ENCODE data around the gene MXD1.

DNA sequence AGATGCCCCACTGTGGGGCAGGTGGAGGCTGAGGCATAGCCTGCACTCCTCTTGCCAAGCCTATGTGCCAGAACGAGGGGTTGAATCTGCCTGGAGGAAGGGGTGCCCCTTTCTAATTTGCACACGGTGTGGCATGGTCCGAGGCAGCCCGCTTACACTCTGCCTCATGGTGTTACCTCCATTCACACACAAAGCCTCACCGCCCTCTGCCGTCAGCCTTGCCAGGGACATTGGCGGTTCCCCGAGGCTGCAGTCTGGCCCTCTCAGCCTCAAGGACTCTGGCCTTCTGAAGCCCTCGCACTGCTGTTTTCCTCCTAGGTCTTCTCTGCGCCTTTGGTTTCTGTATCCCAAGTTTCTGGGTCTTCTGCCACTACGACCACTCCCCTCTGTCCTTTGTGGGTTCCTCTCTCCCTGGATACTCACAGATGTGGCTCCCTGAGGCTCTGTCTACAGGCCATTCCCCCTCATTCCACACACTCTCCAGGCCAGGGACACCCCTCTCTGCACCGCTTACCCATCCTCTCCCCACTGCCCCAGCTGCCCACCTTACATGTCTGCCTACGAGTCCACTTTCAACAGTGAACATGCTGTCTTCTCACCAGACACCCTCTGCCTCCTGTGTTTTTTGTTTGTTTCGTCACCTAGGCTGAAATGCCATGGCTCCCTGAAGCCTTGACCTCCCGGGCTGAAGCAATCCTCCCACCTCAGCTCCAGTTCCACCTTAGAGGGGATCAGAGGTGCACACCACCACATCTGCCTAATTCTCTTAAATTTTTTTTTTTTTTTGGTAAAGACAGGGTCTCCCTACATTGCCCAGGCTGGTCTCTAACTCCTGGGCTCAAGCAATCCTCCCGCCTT is 54.4 kb downstream of the MXD1 start:
- TF ChIP-seq POLR2A (IDR thresholded peaks at IDR 0.05) (no peak), CTCF (IDR thresholded peaks at IDR 0.05) (no peak), EP300 (IDR thresholded peaks at IDR 0.05) (no peak)

Measured in upper lobe of left lung (tissue), 4 donors.